ENCODE data around the gene HTT-AS.

The HTT-AS gene

DNA sequence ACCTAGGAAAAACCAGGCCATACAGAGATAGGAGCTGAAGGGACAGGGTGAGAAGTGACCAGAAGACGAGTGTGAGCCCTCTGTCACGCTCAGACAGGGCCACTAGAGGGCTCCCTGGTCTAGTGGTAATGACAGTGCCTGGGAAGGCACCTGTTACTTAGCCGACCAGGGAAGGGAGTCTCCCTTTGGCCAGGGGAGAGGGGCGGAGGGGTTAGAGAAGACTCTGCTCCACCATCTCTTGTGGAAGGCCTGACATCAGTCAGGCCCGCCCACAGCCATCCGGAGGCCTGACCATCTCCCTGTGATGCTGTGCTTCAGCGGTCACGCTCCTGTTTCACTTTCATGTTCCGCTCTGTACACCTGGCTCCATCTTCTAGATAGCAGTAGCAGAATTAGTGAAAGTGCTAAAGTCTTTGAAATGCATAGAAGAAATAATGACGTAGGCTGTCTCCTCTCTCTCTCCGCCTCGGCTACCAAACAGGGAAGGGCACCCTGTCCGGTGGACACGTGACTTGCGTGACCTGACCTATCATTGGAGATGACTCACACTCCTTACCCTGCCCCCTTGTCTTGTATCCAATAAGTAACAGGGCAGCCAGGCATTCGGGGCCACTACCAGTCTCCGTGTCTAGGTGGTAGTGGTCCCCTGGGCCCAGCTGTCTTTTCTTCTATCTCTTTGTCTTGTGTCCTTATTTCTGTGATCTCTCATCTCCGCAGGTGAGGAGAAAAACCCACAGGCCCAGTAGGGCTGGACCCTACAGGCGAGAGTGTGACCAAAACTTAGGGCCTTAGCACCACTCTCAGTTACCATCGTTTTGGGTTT is 26.7 kb downstream of the HTT-AS start:
- DNase-seq (ENCODE audit: insufficient read length, low spot score) (no peak), FAIRE-seq (no peak)
- TF ChIP-seq POLR2A (IDR thresholded peaks at IDR 0.05; ENCODE audit: low read depth, low read length) = no peak

DNA sequence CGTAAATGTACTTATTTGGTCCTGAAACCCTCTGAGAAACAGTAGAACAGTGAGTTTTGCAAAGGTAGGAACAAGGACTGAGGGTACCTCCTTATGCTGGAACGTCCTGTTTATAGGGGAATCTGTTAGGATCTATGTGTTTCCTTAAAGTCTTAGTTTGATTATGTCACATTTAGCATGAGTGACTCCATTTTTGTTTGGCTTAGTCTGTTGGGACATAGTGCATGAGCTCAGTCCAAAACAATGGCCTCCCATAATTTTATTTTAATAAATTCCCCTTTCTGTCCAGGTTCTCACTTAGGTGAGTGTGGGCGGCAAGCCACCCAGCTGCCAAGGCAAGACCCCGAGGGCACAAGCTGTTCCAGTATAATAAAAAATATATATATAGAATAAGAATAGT is 27.7 kb downstream of the HTT-AS start:
- DNase-seq (ENCODE audit: insufficient read length, low spot score) = no peak
- no peak for FAIRE-seq
- TF ChIP-seq POLR2A (IDR thresholded peaks at IDR 0.05; ENCODE audit: low read depth, low read length) = no peak

DNA sequence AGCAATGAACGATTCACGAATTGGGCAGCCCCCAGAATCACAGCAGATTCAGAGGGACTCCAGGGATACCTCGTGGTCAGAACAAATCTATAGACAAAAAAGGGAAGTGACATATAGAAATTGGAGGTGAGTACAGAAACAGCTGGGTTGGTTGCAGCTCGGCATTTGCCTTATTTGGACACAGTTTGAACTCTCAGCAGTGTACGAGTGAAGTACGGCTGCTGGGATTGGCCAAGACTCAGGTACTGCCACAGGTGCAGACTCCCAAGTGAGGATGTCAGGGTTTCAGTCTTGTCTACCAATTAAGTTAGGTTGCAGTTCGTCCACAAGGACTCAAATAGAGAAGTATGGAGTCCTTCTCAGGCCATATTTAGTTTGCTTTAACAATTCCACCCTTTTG is 28.2 kb downstream of the HTT-AS start:
- DNase-seq (ENCODE audit: insufficient read length, low spot score) (no peak), FAIRE-seq (no peak)
- no peak for TF ChIP-seq POLR2A (IDR thresholded peaks at IDR 0.05; ENCODE audit: low read depth, low read length)

DNA sequence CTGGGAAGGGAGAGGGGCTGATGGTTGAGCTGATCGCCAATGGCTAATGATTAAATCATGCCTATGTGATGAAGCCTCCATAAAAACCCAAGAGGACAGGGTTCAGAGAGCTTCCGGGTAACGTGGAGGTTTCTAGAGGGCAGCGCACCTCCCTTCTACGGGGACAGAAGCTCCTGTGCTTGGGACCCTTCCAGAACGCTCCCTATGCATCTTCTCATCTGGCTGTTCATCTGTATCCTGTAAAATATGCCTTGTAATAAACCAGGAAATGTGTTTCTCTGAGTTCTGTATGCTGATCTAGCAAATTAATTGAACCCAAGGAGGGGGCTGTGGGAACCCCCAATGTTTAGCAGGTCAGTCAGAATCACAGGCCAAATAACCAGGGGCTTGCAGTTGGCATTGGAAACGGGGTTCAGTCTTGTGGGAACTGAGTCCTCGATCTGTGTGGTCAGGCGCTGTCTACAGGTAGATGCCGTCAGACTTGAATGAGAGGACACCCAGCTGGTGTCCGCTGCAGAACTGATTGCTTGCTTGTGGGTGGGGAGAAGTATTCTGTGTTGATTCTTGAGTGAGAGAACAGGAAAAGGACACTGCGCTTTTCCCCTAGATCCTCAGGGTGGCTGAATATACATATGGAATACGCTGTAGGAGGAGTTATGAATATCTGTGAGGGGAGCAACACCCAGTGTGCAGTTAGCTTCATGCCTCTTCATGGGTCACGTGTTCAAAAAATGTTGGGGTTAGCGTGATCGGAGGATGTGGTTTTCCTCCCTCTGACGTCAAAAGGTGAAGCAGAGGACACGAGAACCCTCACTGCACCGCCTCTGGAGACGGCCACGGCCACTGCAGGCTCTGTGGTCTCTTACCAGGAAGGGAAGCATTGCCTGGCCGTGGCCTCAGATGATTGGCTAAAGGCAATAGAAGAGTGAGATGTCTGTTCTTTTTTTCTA is 29.2 kb downstream of the HTT-AS start:
- no peak for DNase-seq (ENCODE audit: insufficient read length, low spot score)
- TF ChIP-seq POLR2A (IDR thresholded peaks at IDR 0.05; ENCODE audit: low read depth, low read length) = no peak
- no peak for FAIRE-seq

DNA sequence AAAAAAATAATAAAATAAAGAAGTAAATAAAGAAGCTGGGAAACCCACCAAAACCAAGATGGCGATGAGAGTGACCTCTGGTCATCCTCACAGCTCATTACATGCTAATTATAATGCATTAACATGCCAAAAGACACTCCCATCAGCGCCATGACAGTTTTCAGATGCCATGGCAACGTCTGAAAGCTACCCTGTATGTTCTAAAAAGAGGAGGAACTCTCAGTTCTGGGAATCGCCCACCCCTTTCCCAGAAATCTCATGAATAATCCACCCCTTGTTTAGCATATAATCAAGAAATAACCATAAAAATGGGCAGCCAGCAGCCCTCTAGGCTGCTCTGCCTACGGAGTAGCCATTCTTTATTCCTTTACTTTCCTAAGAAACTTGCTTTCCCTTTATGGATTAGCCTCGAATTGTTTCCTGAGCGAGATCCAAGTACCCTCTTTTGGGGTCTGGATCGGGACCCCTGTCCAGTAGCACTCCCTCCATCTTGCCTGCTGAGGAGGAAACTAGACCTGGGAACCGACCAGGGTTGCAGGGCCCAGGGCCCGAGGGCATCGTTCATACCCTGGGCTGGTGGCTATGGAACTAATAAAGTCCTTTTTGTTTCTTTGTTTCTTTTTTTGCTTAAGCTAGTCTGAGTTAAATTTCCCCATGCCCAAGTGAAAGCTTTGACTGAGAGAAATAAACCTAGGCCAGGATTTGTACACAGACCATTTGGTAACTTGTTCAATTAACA is 30.9 kb downstream of the HTT-AS start:
- DNase-seq (ENCODE audit: insufficient read length, low spot score) (no peak), FAIRE-seq (no peak)
- no peak for TF ChIP-seq POLR2A (IDR thresholded peaks at IDR 0.05; ENCODE audit: low read depth, low read length)

DNA sequence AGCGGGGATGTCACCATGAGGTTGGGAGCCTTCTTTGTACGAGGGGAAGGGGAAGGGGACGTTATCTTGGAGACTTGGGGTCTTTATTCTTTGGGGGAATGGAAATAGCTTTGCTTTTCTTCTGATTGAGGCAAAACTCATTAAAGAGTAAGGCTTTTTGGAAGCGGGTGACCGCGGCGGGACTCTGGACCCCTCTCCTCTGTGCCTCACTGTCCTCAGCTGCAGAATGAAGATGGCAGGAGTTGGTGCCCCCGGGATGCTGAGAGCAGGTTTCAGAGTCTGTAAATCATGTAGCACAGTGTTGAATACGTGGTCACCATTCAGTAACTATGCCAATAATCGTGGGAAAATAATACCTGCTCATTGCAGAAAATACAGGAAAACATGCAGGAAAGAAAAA is 32.1 kb downstream of the HTT-AS start:
- DNase-seq (ENCODE audit: insufficient read length, low spot score) (no peak), FAIRE-seq (no peak)
- TF ChIP-seq POLR2A (IDR thresholded peaks at IDR 0.05; ENCODE audit: low read depth, low read length) = no peak

DNA sequence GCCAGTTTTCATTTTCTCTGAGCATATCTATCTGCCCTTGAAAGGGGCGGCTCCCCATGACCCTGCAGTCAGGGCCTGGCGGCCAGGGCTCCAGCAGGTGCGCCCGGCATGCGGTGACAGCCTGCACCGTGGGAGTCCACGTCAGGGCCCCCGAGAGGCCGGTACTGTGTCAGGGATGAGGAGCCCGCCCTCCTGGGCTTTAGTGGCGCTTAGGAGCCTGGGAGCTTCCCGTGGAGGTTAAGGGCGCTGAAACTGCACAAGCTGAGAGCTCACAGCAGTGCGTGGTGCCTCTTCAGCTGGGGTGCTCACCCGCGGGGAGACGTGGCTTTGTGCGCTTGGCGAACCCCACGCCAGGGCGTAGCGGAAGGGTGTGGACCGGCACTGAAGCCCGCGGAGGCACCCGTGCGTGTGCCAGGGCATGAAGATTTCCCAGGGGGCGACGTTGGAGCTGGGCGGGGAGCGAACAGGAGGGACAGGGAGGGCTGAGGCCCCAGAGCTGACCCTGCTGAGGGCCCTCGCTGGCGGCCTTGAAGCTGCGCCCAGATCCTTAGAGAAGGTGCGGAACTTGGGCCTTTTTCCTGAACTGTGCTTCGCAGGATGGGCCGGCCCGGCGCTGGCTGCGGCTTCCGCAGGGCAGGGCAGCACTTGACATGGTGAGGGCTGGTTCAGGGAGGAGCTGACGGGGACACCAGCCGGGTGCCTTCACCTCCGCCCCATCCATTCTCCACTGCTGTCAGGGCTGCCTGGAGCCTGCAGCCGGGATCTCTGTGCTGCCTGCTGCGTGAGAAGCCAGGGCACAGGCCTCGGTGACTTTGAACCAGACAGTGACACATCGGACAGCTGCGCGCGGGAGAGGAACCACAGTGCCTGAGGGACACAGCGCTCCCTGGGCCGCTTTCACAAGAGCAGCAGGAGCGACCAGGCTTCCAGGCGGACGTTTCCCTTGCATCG is 32.9 kb downstream of the HTT-AS start:
- DNase-seq (ENCODE audit: insufficient read length, low spot score) (no peak), FAIRE-seq (no peak)
- TF ChIP-seq POLR2A (IDR thresholded peaks at IDR 0.05; ENCODE audit: low read depth, low read length) = no peak

DNA sequence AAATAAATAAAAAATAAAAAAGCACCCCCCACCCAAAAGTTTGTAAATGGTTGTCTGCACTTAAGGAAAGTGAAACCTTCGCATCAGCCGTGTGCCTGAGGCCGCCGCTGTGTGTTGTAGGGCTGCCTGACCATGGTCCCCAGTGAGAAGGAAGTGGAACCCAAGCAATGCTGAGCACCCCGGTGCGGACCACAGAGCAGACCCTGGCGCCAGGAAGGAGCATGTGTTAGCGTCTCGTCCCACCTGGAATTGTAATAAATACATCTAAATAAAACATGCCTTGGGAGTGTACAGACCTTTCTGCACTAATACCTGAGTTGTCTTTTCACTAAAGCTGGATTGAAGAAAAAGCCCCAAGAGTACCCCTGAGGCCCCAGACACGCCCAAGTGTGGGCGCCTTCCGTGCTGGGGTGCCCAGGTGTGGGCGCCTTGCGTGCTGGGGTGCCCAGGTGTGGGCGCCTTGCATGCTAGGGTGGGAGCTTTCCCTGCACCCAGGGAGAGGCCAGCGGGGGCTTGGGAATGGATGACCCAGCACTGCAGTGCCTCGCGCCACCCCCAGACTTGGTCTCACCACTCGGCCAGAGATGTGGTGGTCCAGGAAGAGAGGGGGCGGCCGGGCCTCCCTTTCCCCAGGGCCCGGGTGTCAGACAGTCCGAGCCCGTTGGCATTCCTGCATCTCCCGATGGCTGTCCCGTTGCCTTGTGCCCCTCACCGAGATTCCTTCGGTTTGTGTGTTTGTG is 33.7 kb downstream of the HTT-AS start:
- FAIRE-seq = no peak
- no peak for TF ChIP-seq POLR2A (IDR thresholded peaks at IDR 0.05; ENCODE audit: low read depth, low read length)
- no peak for DNase-seq (ENCODE audit: insufficient read length, low spot score)

DNA sequence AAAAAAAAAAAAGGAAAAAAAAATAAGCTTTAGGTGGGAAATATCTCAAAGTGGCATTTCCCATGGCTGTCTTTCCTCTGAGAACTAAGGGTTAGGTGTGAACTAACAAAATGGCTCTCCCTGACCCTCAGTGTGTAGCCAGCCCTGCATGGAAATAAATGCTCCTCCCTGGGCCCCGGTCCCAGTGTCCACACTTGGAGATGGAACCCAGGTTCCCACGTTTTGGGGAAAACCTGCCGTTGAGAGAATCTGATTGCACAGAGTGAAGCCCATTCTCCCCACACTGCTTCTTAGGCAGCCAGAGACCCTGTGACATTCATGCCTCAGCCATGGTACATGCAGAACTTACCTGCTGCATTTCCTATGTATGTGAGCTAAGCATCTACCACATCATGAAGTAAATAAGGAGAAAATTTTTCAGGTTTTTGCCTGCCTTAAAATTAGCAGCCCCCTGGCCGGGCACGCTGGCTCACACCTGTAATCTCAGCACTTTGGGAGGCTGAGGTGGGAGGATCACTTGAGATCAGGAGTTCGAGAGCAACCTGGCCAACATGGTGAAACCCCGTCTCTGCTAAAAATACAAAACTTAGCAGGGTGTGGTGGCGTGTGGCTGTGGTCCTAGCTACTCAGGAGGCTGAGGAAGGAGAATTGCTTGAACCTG is 34.5 kb downstream of the HTT-AS start:
- DNase-seq (ENCODE audit: insufficient read length, low spot score) (no peak), FAIRE-seq (no peak)
- TF ChIP-seq POLR2A (IDR thresholded peaks at IDR 0.05; ENCODE audit: low read depth, low read length) = no peak

DNA sequence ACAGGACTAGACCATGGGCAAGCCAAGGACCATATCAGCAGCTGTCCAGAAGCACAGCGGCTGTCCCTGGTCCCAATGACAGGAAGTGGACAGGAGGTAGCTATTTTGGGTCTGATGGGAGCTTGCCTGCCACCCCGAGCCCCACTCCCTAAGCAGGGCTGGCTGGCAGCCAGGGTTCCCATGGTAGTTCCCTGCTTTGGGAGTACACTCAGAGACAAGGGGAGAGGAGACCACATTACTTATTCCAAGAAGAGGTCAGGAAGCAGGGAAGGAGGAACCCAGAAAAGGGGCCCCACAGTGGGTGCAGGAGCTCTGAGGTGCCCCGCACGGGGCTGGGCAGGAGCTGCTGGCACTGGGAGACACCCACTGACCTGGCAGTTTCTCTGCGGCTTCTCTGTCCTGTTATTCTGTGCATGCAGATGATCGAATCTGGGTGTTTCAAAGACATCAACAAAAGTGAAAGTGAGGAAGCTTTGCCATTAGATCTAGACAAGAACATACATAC is 36.3 kb downstream of the HTT-AS start:
- FAIRE-seq (no peak), DNase-seq (ENCODE audit: insufficient read length, low spot score) (no peak)
- TF ChIP-seq POLR2A (IDR thresholded peaks at IDR 0.05; ENCODE audit: low read depth, low read length) = no peak

DNA sequence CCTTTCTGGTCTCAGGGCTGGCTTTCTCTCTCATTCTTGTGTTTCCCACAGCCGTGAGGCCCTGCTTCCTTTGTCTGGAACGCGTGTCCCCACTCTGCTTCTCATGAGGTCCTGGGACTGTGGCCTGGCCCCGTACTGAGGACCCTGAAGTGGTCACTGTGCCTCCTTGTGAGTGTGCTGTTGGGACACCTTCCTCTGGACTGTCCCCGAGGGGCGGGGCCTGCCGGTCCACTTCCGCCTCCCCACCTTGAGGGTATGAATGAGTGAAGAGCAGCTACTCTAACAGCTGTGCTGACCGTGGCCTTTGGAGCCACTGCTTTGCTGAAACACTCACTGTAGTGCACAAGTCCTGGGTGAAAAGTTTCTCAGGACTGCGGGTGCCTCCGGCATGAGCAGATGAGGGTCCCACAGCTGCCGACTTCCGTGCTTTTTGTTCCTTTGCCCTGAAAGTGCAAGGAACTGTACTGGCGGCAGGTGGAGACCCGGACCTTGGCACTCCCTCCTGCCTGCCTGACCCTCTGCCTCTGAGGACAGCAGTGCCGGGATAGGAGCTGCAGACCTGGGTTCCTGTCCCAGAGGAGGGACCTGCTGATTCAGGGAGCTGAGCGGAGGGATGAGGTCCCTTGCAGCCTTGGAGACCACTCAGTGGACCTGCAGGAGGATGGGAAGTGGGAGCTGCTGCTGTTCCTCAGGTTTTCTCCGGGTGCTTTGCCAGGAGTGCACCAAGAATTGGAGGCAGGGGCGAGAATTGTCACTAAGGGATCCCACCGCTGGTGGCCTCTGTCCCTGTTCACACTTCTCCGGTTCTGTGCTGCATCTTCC is 38.0 kb downstream of the HTT-AS start:
- no peak for DNase-seq (ENCODE audit: insufficient read length, low spot score)
- TF ChIP-seq POLR2A (IDR thresholded peaks at IDR 0.05; ENCODE audit: low read depth, low read length) = no peak
- no peak for FAIRE-seq
